ENCODE data around the gene EPYC.

DNA sequence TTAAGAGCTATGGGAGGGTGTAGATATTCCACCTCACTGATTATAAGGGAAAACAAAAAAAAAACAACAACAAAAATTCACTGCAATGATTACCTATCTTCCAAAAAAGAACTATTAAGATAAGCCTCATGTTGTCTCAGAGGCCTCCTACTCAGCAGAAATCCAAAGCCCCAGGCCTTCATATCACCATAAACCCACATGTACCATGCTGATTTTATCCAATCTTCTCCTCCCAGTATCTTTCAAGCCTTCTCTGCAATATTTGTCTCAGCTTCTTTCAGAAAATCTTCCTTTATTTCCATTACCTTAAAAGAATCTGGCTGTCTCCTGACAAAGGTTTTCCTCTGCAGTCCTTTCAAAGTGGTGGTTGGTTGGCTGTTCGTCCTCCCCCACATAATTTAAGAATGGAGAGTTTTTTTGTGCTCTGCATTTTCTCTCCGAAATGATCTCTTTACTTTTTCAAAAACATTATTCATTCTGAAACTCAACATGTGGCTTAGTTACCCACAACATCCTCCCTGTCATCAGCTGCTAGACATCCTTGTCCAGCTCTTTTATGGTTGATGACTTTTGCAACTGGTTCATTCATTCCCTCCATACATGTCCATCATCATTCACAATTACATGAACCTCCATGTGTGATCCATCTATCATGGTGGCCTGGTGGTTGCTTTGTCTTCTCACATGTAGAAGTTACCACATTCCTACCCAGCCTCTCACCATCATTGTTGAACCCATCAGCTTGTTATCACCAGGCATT is 2.9 kb upstream of the EPYC start:
- no peak for TF ChIP-seq CTCF (conservative IDR thresholded peaks at IDR 0.05; ENCODE audit: low read depth in 2 of 2)
- TF ChIP-seq POLR2AphosphoS5 (IDR thresholded peaks at IDR 0.05; ENCODE audit: low read depth), result no peak
- no peak for TF ChIP-seq JUNB (IDR thresholded peaks at IDR 0.05; ENCODE audit: unreplicated experiment)
- TF ChIP-seq EZH2phosphoT487 (IDR thresholded peaks at IDR 0.05; ENCODE audit: unreplicated experiment), result no peak
- TF ChIP-seq EZH2 (IDR thresholded peaks at IDR 0.05; ENCODE audit: low read depth, unreplicated experiment), result no peak
- TF ChIP-seq REST (IDR thresholded peaks at IDR 0.05; ENCODE audit: unreplicated experiment), result no peak
- TF ChIP-seq STAT1 (IDR thresholded peaks at IDR 0.05; ENCODE audit: unreplicated experiment), result no peak
- TF ChIP-seq NANOG (IDR thresholded peaks at IDR 0.05; ENCODE audit: borderline replicate concordance), result no peak
- TF ChIP-seq CREB1 (CRISPR knock-in tag; IDR thresholded peaks at IDR 0.05; ENCODE audit: low read depth), result no peak
- no peak for TF ChIP-seq ZNF331 (CRISPR knock-in tag; IDR thresholded peaks at IDR 0.05; ENCODE audit: low read depth)
- no peak for TF ChIP-seq ZNF114 (CRISPR knock-in tag; IDR thresholded peaks at IDR 0.05)
- no peak for TF ChIP-seq ETS1 (IDR thresholded peaks at IDR 0.05)
